ENCODE data around the gene DNAJB2.

- TF ChIP-seq EZH2 (IDR thresholded peaks at IDR 0.05; ENCODE audit: borderline replicate concordance, low read length) (no peak), CTCF (conservative IDR thresholded peaks at IDR 0.05 in 1 of 2, IDR thresholded peaks at IDR 0.05 in 1 of 2; ENCODE audit: extremely low read depth in 1 of 2, insufficient read depth in 1 of 2, low read depth in 1 of 2, low read length in 2 of 2) (no peak)
These were observed 10.9 kb upstream of the DNAJB2 start for GRCh38 chr2:219268294-219268693.
